GM21786 (cell line): ENCODE data around the gene ADCY9.

Experiments
- ATAC-seq: cut with Tn5 transposase; IDR thresholded peaks from one replicate; pipeline ENCODE4 v1.9.1; 2021; ENCODE audit not compliant: unreplicated experiment

Gene ADCY9

DNA sequence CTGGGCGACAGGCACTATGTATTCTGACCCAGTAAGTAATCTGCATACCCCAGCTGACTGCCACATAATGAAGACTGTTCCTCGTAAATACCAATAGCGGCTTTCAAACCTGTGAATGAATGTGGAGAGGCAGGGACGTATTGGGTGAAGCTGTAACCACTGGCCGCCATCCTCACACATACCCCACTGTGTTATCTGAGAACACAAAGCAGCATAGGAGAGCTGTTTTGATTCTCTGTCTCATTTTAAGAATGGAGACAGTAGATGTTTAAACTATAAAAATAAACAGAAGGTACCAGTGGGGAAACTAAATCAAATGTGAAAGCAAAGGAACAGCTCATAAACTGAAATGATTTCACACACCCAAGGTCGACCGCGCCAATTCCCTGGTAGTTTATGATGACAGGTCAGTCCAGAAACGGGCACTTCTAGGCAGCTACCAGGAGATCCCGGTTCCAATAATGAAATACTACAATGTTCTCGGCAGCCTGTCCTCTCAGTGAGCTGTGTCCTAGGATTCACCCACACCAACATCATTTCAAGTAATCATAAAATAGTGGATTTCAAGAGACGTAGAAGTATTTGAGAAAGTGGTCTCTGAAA lies 109.7 kb downstream of the ADCY9 start:
- ATAC-seq = no peak

DNA sequence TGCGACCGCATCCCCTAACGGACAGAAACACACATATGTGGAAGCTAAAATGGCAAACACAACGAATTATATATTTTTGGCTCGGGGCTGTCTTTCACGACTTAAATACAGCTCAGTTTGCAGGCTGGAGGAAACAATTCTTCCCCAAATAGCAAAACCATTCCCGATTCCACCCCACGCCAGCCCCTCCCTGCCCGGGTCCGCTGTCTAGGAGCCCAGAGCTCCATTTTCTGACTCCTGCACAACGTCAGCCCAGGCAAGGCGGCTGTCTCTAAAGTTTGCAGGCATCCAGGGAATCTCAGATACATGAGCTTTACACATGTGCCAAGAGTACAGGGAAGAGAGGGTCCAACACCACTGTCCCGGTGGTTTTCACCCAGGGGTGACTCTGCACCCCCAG lies 110.5 kb downstream of the ADCY9 start:
- ATAC-seq = no peak

DNA sequence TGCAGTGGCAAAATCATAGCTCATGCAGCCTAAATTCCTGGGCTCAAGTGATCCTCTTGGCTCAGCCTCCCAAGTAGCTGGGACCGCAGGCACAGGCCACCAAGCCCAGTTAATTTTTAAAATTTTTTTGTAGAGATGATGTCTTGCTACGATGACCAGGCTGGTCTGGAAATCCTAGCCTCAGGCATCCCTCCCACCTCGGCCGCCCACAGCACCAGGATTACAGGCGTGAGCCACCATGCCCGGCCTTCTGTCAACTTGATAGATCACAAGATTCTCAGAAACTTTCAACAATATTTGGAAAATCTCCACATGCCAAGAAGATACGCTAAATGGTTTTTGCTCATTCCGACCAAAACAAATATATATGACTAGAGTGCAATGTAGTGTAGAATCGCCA lies 111.0 kb downstream of the ADCY9 start:
- no peak for ATAC-seq

DNA sequence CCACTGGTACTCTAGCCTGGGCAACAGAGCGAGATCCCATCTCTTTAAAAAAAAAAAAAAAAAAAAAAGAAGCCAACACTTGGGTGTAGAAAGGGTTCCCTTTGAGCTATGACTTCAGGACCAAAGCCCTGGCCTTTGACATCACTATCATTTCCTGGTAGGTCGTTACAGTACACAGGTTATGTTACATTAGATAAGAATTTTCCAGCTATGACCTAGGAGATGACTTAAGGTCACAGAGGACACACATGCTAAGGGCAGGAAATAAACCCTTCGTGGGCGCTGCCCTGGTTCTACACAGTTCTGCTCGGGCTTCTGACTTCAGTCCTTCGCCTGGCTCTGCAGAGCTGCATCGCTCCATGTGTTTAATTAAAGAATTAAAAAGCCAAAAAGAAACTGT lies 112.0 kb downstream of the ADCY9 start:
- no peak for ATAC-seq

DNA sequence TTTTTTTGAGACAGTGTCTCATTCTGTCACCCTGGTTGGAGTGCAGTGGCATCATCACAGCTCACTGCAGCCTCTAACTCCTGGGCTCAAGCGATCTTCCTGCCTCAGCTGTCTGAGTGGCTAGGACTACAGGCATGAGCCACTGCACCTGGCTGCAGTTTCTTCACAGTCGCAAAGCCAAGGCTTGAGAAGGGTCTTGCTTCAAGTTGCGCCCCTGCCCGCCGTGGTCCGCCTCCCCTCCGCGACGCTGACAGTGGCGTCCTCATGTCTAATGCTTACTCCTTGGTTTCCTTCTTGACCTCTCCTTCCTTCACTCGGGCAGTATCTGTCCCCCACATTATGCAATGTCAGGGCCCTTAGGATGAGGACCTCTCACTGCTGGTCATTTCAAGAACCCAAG lies 112.7 kb downstream of the ADCY9 start:
- ATAC-seq = no peak

DNA sequence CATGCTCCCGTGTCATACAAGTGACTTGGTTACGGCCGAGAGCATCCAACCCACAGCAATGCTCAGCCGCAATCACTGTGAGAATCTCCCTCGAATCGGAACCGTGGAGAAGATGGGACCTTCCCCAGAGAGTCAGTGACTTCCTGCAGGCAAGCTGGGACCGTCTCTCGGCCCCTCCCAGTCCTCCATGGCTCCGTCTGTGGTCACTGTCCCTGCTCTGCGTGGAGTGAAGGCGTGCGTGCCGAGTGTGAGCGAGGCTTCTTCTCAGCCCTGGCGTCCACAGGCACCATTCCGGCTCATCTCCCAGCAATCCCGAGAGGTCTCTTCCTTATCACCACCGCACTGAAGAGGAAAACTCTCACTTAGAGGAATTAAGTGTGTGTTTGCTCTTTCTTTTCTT lies 113.1 kb downstream of the ADCY9 start:
- no peak for ATAC-seq

DNA sequence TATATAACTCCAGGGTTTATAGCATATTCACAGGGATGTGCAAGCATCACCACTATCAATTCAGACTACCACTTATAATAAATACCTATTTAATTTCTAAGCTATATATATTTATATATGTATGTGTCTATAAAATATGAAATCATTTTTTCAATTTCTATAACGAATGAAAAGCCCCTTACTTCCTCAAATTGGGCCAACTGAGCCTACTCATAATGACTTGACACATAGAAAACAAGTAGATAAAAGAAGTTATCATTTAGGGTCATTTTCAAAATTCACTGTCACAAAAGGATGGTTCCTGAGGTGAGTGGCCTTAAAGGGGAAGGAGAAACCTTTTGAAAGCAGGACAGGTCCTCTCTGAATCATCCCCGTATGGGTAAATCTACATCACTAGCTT lies 114.1 kb downstream of the ADCY9 start:
- no peak for ATAC-seq

DNA sequence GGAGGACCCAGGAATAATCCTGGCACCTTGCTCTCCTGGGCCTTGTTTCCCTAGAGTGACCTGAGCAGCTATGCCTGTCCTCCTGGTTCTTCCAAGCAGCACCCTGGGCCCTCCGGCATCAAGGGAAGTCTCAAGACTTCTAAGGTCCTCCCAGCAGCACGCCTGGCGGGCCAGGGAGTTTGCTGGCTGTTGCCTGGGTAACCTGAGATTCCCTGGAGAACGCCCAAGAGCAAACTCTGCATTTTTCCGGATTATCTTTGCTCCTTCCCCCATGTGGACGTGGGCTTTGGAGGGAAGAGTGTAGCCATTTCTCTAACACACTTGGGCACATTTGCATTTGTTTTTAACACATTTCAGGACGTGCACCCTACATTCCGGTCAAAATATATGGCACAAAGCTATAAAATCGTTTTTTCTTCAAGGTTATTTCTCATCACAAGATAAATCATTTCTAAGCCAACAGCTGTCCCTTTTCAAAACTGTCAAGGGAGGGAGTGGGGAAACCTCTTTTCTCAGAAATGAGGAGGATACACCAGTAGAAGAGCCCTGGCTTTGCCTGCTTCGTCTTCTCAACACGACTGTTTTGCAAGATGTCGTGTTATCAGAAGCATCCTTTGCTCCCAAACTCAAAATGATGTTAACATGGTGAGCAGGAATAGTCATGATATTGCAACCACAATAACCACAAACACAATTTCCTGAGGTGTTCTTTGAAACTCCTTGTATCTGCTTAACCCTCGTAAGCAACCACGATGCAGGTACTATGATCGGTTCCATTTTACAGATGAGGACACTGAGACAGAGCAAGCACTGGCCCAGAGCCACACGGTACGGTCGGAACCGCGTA lies 116.5 kb downstream of the ADCY9 start:
- no peak for ATAC-seq

DNA sequence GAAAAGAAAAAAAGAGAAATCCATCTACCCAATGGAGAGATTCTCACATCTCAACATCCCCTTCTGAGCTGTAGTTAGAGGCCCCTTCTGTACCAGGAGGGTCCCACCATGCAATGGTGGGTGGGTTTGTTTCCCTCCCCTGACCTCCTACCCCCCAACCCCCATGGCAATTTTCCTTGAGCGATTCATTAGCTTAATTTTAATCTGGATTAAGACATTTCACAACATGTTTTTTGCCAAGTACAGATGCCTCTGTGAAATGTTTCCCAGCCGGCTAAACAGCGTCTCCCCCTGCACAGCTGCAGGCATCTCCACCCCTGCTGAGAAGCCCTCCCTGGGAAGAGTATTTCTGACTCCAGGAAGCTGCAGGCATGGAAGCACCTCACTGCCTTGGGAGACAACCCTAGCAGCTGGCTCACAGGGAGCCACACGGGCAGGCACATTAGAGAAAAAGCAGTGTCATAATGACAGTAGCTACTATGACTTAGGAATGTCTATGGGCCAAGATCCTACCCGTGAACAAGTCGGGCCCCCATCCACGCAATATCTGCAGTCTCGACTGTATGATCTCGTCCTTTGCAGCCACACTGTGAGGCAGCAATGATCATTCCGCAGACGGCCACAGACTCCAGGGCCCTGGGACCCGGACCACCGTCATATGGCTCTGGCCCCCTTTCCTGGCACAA lies 117.3 kb downstream of the ADCY9 start:
- no peak for ATAC-seq

DNA sequence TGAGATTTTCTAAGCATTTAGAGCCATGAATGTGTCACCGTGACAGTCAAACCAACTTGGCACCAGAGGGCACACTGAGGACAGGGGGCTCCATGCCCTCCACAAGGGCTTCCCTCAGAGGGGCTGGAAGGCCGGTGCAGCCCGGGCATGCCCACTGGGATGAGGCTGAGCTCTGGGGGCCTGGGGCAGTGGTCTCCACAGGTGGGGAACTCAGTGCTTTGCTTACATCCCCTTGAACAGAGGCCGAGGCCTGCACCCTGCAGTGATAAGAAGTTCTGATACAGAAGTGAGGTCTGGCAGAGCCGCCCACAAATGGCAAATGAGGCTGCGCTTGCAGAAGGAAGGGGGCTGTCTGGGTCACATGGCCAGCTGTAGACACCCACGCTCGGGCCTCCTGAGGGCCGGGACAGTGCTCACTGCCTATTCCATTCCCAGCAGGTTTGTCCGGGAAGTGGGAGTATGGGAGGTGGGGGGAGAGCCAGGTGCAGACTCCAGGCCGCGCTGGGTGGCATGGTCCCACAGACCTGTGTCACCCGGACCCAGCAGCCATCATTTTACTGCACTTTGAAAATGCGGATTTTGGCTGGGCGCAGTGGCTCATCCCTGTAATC lies 118.9 kb downstream of the ADCY9 start:
- ATAC-seq = no peak

DNA sequence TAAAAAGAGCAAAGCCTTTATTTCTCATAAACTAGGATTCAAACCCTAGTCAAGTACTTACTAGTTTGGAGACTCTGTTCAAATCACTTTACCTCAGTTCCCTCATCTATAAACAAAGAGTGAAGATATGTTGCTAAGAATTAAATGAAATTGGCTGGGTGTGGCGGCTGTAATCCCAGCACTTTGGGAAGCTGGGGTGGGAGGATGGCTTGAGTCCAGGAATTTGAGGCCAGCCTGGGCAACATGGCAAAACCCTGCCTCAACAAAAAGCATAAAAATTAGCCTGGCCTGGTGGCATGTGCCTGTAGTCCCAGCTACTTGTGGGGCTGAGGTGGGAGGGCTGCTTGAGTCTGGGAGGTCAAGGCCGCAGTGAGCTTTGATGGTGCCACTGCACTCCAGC lies 121.2 kb downstream of the ADCY9 start:
- no peak for ATAC-seq

DNA sequence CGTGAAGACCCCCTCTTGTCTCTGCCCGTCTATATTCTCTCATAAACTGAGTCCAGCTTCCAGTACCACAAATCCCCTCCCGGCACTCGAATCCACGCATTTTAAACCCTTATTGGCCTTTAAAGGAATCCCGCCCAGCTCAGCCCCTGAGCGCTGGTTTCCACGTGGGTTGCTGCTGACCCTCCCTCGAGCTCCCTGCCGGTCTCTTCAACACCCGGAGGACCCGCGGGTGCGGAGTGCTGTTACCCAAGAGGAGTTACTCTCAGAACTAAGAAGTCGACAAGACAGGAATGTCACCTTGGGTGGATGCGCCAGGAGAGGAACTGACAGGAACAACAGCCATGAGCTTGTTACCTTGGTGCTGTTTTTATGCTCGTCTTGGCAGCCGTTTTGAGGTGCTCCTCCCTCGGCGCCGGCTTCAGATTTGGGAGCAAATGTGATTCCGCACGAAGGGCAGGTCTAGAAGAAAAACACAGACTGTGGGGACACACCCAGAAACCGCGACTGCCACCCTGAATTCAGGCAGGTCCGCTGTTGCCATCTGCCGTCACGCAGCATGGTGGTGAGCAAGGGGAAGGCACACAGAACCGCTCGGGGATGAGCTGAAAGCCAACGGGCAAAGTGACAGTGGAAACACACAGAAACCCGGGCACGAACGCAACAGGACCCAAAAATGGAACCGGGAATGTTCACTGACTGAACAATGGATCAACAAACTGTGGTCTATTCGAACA lies 123.0 kb downstream of the ADCY9 start:
- no peak for ATAC-seq

DNA sequence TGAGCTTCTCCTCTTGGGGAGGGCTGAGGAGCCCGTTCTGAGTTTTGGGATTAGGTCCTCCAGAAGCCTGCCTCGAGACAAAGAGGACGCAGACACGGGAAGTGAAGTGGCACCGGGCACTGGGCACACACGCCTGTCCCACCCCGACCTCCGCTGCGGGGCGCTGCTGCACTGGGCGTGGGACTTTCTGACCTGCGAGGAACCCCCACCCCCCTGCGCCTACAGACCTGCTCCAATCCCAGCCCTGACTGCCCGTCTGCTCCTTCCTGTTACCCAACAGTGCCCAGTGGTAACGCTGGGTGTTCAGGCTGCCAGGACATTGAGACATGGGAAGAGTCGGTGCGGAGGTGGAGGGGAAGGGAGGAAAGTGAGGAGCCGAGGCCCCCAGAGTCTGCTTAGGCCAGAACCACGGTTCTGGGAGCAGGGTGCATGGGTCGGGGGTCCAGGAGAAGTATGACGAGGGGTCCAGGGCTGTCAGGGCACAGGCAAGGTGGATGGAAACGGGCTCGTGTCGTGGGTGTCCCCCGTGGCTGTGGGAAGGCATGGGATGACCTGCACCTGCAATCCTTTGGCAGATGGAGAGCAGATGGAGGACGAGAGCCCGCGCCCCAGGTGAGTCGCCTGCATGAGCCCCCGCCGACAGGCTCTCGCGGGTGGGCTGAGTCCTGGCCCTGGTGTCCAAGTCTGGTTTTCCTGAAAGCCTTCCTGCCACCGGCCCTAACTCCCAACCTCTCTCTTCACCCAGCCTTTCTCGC lies 123.8 kb downstream of the ADCY9 start:
- no peak for ATAC-seq

DNA sequence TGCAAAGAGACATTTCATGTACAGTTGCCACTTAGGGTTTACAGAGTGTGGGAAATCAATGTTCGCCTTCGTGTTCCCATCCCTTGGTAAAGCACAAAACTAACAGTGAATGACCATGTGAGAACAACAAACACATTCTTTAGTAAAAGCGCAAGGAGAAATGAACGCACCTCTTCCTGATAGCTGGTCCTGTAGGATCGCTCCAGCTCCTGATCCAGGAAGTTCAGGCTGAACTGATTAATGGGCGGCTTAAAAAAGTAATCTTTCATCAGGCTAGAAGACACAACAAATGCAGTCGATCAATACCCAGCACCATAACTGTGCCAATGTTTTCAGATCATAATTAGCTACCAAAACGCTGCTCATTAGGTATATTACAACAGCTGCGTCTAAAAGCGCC lies 127.4 kb downstream of the ADCY9 start:
- ATAC-seq = no peak

DNA sequence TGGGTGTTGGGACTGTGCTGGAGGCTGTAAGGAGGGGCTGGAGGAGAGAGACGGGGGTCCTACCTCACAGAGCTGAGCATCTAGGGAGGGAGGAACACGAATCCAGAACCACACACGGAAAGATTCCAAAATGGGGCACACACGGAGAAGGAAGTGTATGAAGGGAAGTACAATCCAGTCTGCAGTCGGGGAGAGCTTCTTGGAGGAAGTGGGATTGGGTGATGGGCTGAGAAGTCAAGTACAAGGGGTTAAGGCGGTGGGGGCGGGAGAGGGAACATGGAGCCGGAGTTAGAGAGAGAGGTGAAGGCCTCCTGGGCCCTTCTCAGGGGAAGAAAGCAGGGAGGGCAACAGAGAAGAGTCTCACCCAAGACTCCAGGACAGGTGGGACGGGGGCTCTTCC lies 128.2 kb downstream of the ADCY9 start:
- no peak for ATAC-seq

DNA sequence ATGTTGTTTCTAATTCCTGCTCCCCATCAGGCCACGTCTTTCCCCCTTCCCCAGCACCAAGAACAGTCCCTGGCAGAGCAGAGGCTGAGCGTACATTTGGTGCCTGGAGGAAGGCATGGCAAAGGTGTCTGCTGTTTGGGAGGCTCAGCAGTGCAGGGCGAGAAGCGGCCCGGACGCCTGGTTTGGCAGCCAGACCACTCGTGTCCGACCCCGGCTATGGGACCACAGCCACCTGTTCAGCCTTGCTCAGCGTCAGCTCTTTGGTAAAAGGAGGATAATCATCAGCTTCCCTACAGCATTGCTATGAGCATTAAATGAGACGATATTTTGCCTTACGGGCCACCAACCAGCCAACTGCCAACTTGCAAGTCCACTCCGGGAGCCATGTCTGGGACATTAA lies 129.0 kb downstream of the ADCY9 start:
- no peak for ATAC-seq

DNA sequence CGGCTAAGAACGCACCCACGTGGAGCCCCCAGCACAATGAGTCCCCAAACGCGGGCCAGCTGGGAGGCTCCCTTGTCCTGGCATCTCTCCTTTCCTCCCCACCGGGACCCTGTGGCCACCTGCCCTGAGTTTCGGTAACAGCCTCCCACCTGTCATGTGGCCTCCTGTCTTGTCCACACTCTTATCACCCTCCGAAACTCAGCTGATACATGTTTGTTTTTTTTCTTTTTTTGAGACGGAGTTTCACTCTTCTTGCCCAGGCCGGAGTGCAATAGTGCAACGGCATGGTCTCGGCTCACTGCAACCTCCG lies 130.1 kb downstream of the ADCY9 start:
- no peak for ATAC-seq

DNA sequence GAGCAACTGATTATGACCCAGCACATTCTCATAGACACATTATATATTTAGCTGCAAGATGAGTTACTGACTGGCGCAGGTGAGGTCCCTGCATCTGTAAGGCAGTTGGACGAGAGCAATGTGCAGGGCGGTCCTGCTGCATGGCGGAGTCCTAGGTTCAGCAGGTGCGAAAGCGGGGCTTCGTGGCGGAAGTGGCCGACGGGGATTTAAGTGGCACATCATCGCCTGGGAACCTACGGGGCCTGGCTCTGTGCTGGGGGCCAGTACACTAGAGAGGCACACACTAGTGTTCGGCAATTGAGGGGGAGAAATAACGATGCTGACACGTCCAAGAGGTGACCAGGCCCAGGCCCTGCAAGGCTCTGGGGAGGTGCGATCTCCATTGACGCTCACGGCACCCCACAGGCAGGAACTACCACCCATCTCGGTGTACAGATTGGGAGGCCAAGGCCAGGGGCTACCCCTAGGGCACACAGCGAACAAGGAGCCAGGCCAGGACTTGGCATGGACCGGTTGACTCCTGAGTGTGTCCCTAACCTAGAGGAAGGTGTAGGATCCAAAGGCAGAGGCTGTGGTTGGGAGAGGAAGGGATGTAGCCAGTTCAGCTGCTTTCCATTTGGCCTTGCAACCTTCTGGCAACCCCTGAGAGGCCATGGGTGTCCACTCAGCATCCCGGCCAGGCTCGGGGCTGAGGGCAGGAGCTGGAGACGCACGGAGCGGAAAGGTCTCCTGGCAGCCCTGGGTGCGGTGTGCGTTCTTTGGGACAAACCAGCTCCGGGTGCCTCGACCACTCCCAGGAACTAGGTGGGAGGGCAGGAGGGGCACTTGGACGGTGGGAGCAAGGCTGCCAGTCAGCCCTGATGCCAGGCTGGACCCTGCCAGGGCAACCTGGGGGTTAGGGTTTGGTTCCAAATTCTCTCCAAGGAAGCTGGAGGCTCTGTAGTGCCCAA lies 131.9 kb downstream of the ADCY9 start:
- no peak for ATAC-seq

DNA sequence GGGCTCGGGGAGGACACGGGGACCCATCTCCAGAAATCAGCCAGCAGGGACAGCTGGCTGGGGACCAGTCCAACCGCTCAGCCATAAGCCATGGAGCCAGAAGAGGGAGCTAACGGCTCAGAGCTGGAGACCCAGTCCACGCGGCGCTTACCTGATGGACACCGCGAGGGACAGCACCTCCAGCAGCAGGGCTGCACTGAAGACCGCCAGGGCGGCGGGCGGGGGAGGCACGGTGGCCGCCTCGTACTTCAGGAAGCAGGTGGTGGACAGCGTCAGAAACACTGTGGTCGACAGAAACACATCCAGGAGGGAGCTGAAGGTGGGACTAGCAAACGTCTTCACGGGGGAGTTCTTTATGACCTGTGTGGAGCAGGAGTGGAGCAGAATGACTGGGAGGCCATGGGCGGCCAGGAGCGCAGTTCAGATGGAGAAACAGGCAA lies 133.1 kb downstream of the ADCY9 start:
- ATAC-seq = no peak
